HG03457 (cell line): ENCODE measurements around the gene LIPI.
"Not testable (repeated sequence)": the region's sequence is repeated elsewhere in the genome, so short reads cannot be mapped to it uniquely, and the experiment has no call there.

ENCODE experiments used
- ATAC-seq: cut with Tn5 transposase; IDR thresholded peaks from one replicate; pipeline ENCODE4 v1.9.1; 2021; ENCODE audit warnings: moderate number of reproducible peaks; ENCODE audit not compliant: unreplicated experiment

Gene LIPI

GRCh38 chr21:14119038-14119437 lies 91.7 kb downstream of the LIPI start:
- no peak for ATAC-seq

- ATAC-seq = peak; percentile 93
These were observed 94.7 kb downstream of the LIPI start for GRCh38 chr21:14116080-14116481.

GRCh38 chr21:14115646-14116045 lies 95.1 kb downstream of the LIPI start:
- ATAC-seq = no peak

DNA sequence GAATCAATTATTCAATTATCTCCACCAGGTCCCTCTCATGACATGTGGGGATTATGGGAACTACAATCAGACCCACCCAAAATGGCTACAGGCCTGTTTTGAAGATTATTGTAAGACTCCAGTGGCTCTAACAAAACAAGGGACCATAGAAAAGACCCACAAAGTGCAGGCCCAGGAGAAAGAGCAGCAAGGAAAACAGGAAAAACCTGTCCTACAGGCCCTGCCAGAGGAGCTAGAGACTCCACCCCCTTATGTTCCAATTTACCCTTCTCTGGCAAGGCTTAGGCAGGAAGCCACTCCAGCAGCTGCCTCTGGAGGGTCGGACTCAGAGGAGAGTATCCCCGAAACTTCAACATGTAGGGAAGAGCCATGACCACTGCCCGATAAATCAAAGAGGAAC lies 96.5 kb downstream of the LIPI start:
- no peak for ATAC-seq

- not testable (repeated sequence) for ATAC-seq
These were observed 106.2 kb downstream of the LIPI start for GRCh38 chr21:14104564-14104963.

GRCh38 chr21:14099570-14099969 lies 111.2 kb downstream of the LIPI start:
- ATAC-seq = no peak

DNA sequence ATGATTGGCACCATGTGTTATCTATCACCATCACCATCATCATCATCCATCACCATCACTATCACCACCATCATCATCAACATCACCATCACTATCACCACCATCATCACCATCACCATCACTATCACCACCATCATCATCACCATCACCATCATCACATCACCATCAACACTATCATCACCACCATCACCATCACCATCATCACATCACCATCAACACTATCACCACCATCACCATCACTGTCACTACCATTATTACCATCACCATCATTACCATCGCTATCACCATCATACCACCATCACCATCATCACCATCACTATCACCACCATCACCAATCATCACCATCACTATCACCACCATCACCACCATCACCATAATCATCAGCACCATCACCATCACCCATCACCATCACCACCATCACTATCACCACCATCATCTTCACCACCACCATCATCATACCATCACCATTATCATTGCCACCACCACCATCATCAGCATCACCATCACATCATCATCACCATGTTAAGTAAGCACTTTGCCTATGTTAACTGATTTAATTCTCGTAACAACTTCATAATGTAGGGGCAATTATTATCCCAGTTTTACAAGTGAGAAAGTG lies 112.8 kb downstream of the LIPI start:
- no peak for ATAC-seq

- ATAC-seq = no peak
These were observed 114.2 kb downstream of the LIPI start for GRCh38 chr21:14096577-14096976.

- ATAC-seq = no peak
These were observed 114.6 kb downstream of the LIPI start for GRCh38 chr21:14096172-14096571.

- ATAC-seq = no peak
These were observed 115.7 kb downstream of the LIPI start for GRCh38 chr21:14095056-14095455.

DNA sequence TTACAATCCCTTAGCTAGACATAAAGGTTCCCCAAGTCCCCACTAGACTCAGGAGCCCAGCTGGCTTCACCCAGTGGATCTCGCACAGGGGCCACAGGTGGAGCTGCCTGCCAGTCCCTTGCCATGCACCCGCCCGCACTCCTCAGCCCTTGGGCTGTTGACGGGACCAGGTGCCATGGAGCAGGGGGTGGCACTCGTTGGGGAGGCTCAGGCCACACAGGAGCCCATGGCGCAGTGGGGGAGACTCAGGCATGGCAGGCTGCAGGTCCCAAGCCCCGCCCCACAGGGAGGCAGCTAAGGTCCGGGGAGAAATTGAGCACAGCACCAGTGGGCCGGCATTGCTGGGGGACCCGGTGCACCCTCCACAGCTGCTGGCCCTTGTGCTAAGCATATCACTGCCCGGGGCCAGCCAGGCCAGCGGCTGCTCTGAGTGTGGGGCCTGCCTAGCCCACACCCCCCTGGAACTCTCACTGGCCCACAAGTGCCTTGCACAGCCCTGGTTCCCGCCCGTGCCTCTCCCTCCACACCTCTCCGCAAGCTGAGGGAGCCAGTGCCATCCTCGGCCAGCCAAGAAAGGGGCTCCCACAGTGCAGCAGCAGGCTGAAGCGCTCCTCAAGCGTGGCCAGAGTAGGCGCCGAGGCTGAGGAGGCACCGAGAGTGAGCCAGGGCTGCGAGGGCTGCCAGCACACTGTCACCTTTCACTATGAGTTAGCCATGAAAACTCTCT lies 117.8 kb downstream of the LIPI start:
- no peak for ATAC-seq

DNA sequence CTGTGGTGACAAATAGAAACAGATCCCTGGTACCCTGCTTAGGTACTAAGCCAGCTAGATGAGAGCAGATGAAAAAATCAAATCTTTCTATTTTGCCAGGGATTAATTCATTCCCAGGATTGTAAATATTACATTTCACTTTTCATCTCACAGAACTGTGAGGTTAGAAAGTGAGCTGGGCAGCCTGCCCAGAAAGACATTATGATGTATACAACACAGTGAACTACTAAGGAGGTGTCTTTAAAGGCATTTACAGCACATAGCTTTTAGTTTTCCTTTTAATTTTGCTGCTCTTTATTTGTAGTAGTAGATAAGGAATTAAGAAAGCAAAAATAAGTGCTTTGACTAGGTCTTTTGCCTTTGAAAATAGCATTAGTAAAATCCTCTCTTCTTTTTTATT lies 120.6 kb downstream of the LIPI start:
- not testable (repeated sequence) for ATAC-seq

DNA sequence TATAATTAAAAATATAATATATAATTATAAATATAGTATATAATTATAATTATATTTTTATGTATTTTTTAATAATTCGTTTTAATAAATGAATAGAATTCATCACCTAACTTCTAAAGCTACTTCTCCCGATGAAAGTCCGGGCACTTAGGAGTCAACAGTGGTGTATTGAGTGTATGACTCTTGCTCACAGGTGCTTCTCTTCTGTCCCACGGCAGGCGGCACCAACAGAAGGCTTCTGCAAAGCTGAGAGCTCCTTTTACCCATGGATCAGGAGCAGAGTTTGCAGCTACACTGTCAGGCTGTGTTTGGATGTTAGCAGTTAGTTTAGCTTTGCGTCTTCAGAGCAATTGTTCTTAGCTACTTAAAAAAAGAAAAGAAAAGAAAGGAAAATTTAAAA lies 122.4 kb downstream of the LIPI start:
- no peak for ATAC-seq

- ATAC-seq = no peak
These were observed 124.2 kb downstream of the LIPI start for GRCh38 chr21:14086553-14086952.

DNA sequence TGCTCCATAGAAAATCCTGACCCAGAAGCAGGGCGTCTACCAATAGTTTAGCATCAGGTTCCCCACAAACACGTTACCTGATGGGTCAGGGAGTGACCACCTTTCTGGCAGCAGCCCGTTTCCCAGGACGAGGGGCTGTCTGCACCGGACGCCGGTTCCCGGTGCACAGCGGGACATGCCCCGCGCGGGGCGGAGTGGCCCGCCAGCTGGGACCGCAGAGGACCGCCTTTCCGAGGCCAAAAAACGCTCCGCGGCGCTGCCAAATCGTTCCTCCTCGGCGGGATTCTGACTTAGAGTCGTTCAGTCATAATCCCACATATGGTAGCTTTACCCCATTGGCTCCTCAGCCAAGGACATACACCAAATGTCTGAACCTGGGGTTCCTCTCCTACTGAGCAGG lies 126.1 kb downstream of the LIPI start:
- no peak for ATAC-seq

DNA sequence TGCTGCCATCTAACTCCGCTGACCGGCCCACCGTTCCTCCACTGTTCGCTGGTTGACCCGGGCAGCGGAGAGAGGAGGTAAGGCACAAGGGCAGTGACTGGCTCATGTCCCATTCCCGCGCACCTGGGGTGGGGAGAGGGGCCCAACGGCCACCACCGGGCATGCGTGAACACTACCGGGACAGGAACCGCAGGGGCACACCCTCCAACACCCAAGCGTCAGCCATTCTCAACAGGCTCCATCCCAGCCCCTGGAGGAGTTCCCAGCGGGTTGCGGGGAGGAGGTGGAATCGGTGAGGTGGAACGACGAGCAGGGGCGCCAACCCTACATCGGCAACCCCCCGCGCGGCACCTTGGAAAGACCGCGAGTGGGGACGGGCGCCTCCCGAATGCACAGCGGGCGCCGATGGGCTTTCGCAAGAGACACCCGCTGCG lies 126.7 kb downstream of the LIPI start:
- no peak for ATAC-seq

DNA sequence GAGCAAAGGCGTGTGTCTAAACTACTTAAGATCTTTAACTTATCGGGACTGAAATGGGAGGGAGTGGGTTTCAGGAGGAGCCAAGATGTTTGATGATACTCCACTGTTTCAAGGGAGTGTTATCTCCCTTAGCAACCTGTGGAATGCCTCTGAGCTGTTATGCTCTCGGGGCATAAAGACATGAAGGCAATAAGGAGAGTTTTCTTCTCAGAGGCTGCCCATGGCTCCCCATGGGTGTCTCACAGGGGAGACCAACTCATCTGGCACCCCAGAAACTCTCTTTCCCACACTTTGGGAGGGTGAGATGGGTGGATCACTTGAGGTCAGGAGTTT lies 130.0 kb downstream of the LIPI start:
- no peak for ATAC-seq

GRCh38 chr21:14080040-14080763 lies 130.6 kb downstream of the LIPI start:
- no peak for ATAC-seq

GRCh38 chr21:14078746-14079375 lies 131.9 kb downstream of the LIPI start:
- ATAC-seq = no peak

GRCh38 chr21:14076143-14076806 lies 134.5 kb downstream of the LIPI start:
- ATAC-seq = no peak
